Stimulated activated CD8-positive, alpha-beta memory T cell treated with anti-CD3 and anti-CD28 coated beads, Interleukin-4, amount 100 ng/mL, for 24 hours (primary cell): ENCODE data around the gene PRKG1.

Experiments
- DNase-seq: peaks from one replicate; pipeline ENCODE4 v3.0.0-alpha.2; 2020; ENCODE audit warnings: low read depth

PRKG1 gene

DNA sequence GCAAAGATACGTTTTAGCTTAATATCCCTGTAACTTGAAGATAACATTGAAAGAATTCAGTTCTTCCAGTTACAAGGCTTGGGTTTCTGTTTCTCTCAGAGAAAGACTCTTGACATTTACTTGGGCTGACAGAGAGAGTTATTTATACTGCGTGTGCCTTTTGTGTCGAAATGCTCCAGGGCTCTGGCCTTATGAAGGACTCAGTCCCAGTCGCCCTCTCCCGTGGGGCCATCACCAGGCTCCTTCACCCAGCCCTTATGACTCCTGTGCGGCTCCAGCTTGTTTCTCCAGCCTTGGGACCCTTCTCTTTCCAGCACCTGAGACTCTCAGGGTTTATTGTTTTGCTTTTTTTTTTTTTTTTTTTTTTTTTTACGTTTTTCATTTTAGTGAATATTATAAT is 997.5 kb downstream of the PRKG1 start:
- DNase-seq, result no peak

GRCh38 chr10:52074505-52075026 is 1000.3 kb downstream of the PRKG1 start:
- no peak for DNase-seq

- DNase-seq, result no peak
These were observed 1003.5 kb downstream of the PRKG1 start for GRCh38 chr10:52077814-52078213.

DNA sequence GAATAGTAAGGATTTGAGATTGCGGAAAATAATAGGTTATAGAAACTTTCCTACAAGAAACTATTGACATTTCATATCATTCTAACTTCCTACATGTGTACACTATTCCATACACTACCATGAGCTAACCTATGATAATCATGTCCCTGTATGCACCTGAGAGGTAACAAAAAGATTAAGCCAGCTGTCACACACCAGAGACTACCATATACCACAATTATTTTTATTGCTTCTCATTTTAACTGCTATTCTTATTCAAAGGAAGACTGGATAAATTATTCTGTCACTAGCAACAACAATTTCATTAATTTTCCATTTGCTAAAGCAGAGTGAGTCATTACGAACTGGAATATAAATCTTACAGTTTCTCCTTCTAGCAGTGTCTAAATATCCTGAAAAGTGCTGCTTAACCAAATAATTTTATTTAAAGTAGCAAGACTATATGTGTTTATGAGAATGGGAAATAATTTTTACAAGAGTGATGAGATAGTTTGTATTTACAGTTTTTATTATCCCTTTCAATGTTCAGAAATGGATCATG is 1004.2 kb downstream of the PRKG1 start:
- no peak for DNase-seq

DNA sequence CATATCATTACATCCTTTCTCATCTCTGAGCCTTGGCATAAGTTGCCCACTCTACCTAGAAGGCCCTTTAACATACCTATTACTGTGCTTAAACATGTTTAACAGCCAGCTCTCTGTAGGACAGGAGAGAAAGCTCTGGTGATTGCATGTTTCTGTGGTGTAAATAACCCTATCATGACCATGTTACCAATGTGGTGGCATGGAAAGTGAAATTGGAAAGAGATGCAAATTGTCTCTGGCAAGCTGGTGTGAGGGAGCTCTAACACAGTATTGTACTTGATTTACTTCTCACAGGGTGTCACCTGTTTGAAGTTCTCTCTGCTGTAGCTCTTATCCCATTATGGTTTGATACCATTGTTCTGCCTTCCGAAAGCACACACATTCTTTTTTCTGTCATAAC is 1008.0 kb downstream of the PRKG1 start:
- DNase-seq, result no peak

DNA sequence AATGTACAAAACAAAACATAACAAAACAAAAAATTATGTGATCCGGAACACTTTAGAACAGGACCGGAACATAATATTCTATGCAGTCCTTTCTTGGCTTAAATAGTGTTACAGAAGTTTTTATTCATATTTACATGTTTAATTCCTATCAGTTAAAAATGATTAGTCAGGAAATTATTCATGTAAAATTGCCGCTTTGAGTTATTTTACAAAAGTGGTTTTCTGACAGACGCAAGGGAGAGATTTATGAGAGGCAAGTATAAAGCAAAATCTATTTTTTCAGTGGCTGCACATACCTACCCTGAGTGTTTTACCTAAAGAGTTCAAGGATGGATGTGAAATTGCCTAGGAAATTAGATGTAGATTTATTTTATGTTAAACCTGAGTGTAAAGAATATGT is 1009.1 kb downstream of the PRKG1 start:
- DNase-seq, result no peak

- DNase-seq, result no peak
These were observed 1018.1 kb downstream of the PRKG1 start for GRCh38 chr10:52092390-52092789.

GRCh38 chr10:52098130-52098529 is 1023.8 kb downstream of the PRKG1 start:
- no peak for DNase-seq

- no peak for DNase-seq
These were observed 1024.8 kb downstream of the PRKG1 start for GRCh38 chr10:52099026-52099600.

DNA sequence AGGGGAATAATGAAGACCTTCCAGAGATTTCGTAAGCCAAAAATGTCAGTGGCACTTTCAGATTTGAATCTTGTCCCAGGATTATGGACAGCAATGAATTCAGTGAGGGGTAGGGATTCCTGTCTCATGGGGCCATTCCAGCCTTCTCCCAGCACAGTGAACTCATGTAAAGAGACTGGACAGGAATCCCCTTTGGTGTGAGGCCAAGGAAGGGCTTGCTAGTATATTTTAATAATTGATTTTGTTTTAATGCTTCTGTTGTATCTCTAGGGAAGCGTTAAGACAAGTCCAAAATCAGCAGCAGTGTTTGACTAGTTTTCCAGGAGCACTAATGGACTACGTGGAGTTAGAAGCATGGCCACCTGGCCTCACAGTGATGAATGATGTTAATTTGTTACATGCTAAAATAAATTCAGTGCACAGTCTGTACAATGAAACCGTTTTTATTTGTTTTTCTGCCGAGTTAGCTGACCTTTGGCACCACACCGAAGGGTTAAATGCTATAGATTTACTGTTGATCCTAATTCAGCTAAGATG is 1025.8 kb downstream of the PRKG1 start:
- DNase-seq, result no peak

- DNase-seq, result no peak
These were observed 1031.0 kb downstream of the PRKG1 start for GRCh38 chr10:52105301-52105700.

DNA sequence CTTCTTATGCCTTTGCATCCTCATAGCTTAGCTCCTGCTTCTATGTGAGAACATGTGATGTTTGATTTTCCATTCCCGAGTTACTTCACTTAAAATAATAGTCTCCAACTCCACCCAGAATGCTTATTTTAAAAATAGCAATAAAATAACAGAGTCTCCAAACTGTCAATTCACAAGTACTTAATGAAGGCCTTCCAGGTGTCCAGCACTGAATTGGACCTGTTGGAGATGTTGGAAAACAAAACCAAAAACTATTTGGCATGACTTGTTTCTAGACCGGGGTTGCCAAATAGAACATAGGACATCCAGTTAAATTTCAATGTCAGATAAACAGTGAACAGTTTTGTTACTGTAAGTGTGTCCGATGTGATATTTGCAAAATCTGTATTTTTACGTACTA is 1031.7 kb downstream of the PRKG1 start:
- no peak for DNase-seq

DNA sequence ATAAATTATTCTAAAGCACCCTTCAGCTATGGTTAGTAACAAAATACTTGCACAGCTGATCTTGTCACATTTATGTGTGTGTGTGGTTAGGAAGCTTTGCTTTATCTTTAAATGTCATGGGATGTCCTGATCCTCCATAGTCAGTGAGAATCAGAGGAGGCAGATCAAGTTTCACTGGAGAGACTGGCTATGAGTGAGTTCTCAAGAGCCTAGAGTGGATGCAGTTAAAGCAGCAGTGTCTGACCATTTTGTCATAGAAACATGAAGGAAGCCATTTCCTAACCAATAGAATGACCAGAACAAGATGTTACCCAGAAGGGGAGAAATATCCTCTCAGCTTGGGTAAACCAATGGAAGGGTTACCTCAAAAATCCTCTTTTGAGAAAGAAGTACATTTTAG is 1032.6 kb downstream of the PRKG1 start:
- DNase-seq, result no peak

DNA sequence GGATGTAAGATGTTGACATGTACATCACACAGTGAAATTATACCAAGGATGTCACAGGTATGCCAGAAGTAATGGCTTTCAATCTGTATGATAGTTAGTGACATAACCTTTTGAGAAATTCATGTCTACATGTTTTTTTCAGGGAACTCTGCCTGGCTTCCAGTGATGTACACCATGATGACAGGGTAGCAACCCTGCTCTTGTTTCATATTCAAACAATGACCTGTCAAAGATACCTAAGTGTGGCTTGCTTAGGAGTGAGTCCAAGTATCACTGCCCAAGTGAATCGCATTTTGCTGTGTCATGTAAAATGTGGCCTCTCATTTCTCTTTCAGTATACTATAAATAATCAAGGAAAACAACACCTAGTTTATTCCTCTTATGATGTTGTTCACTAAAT is 1033.9 kb downstream of the PRKG1 start:
- no peak for DNase-seq

DNA sequence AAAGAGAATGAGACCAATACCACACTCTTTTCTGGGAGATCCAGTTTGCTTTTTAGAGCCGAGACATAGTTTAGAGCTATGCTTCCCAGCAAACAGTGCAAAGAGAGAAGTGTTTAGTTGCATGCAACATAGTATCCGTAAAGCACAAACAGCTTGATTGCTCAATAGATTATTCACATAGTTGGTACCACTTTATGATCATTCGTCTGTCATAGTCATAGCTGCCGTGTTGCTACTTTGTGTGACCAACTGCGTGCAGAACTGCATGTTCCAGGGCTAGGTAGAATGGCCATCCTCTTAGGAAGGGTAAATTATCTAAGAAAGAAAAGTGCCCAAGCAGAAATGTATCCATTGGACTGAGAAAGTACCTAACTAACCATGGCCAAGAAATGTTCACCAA is 1036.3 kb downstream of the PRKG1 start:
- no peak for DNase-seq

DNA sequence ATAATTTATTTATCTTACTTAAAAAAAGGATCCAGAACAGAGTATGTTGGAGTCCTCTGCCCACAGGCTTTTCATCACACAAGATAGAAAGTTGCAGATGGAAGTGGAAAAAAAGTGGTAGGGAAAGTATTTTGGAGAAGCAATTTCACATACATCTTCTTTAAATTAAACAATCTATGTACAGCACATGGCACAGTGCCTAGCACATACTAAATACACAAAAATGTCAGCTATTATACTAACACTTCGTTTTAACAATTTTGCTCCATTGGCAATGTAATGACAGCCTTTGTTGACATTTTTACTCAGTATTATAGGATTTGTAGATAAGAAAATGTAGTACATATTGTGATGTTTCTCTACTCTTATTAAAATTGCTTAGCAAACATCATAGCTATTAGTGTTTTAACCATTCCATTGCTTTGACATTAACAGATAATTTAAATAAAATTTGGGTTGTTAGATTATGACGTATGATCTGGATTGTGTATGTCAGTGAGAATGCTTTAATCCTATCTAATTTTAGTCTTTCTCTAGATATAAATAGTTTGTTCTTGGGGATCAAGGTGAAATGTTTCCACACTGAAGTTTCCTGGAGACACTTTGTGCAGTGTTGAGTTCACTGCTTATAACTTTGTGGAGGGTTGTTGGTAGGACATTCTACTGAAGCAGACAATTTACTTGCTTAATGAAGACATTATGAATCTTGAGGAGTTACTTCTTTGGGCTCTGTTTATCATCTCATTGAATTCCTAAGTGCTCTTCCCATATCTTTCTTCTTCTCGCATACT is 1037.0 kb downstream of the PRKG1 start:
- DNase-seq, result no peak

- no peak for DNase-seq
These were observed 1041.5 kb downstream of the PRKG1 start for GRCh38 chr10:52115823-52116222.

DNA sequence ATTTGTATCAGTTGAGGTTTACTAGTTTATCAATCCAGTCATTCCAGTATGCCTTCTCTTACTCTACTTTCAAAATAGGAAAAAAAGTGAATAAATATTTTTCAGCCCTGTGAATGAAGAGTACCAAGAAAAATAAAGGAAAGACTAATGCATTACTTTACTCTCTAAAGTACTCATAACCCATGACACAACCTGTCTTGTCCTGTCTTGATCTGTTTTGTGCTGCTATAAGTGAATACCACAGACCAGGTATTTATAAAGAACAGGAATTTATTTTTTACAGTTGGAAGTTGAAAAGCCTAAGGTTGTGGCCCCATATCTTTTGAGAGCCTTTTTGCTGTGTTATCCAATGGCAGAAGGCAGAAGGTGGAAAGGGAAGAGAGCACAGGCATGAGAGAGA is 1045.2 kb downstream of the PRKG1 start:
- DNase-seq, result no peak

DNA sequence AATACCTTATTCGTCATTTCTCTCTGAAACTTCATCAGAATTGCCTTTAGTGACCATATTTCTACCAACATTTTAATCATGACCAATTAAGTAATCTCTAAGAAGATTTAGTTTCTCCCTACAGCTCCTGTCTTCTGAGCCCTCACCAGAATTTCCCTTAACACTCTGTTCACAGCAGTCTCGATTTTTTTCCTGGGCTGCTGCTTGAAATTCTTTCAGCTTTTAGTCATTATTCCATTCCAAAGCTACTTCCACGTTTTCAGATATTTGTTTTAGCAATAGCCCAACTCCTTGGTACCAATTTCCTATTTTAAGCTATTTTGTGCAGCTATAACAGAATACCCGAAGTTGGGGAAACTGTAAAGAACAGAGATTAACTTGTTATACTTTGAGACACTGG is 1047.4 kb downstream of the PRKG1 start:
- no peak for DNase-seq

- no peak for DNase-seq
These were observed 1053.9 kb downstream of the PRKG1 start for GRCh38 chr10:52128056-52128683.

DNA sequence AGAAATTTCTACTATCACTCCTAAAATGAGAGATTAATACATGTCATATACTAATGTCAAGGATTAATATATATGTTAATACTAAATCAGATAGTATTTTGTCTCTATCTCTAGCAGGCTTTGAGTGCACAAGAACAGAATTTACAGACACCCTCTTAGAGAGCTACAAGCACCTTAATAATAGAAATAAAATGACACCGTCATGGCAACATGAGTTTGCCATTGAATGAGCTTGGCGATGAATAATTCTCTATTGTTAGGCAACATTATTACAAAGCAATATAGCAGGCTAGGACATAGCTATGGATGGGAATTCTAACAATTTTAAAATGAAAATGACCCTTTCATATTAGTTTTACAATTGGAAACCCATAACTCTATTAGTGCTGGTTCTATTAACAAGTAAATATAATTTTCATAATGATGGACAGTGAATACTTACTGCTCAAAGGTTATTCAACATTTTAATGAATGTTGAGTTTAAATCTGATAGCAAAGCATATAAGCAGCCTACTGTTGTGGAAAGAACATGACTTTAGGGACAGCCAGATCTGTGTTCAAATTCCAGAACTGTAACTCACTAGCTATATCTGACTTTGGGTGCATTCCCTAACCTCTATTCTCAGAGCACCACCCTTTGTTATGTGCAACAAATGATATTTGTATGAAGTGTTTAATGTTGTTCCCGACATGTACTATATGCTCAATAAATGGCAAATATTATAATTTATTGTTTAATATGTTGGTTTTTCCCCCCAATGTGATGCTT is 1055.3 kb downstream of the PRKG1 start:
- no peak for DNase-seq

DNA sequence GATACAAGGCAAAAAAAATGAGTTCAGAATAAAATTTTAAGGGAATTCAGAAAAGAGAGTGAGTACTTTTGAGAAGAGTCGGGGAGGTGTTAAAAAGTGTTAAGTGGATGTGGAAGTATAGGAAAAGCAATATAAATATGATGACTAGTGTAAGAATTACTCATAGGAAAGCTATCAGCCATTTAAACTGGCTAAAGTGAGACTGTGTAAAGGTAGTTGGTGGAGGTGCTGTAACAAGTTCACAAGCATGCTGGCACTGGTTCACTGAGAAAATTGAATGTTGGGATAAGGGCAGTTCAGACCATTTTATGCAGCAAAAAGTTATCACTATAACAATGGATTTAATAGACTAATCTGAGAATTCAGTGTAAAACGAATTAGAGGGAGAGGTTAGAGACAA is 1060.8 kb downstream of the PRKG1 start:
- no peak for DNase-seq
